NCI-H146 (cell line): ENCODE data around the gene PIR.

Experiments used
- DNase-seq: peaks from one replicate; lab custom pipeline; 2025; lab: John Stamatoyannopoulos, UW

Gene PIR

DNA sequence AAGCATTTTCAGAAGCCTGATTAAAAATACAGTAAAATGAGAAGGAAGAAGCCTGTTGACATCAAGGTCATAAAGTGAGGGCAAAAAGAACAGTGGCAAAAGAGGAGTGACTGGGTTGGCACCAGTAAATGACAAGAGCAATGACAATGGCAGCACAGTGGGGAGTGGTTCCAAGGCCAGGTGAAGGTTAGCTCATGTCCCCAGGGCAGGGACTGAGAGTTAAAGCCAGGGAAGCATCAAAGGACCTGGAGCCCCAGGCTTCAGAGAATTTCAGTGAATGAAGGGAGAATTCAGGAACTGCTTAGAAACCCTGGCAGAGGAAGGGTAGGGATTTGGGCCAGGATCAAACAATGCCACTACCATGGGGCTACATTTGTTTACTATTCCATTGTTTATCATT, 149.0 kb downstream of the PIR start:
- peak; percentile 42 for DNase-seq

- no peak for DNase-seq
Measured at GRCh38 chrX:15343075-15343476, 150.1 kb downstream of the PIR start.

DNA sequence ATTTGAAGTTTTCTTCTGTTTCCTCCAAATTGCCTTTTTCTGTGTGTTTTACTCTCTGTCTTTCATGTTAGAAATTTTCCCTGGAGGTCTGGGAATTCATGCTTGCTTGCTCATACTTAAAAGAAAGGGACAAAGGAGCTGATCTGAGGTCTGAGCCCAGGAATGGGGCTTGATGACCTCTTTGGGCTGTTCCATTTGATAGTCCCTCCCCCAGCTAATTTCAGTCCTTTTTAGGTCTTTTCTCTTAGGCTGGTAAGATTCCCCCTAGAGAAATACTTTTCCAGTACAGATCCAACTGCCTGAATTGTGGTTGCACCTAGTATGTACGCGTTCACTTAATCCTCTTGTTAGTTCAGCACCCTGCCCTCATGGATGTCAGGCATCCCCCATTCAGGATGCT, 152.3 kb downstream of the PIR start:
- DNase-seq, result no peak

GRCh38 chrX:15336023-15336413, 157.1 kb downstream of the PIR start:
- peak; percentile 17 for DNase-seq

DNA sequence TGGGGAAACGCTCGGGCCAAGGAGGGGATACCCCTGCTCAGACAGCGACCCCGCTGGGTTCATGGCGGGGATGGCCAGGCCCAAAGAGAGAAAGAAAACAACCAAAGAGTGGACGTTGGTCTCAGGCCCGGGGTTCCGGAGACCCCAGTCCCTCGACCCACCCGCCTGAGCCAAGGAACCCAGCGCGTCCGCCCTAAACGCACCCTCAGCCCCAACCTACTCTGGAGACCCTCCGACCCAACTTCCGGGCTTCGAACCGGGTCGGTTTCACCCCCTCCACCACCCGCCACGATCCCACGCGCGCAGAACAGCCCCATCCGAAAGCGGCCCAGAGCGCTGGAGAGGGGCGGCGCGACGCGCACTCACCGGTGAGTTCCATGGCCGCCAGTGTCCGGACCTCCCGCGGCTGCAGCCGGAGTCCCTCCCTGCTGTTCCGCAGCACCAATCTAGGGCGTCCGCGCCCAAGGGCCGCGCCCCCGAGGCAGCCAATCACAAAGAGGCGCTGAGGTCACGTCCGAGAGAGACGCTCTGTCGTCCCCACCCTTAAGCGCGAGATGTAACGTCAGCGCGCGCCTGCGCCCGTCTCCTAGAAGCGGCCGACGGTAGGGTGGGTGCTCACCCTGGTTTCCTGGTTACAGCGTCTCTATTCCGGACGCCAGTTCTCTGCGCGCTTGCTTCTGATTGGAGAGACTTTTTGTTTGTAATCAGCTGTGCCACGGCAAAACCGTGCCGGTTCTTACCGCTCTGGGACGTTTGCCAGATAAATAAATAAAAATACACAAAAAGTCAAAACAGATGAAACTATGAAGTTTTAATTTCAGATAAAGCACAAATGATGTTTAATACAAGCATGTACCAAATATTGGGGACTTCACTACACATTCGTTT, 157.8 kb downstream of the PIR start, which contains the start of gene PIGA:
Gene PIGA (minus strand): TSS at position 389 of the 888 bp plus-strand sequence. CDS start 3,593 bp downstream, outside the sequence.
- DNase-seq, result peak; percentile 96
